GM13976 (cell line): Measurements from ENCODE around the gene SLC28A3.

ENCODE experiments used
- DNase-seq: peaks from one replicate; pipeline ENCODE4 v3.0.0; 2012; ENCODE audit warnings: low spot score
- in situ Hi-C: fragments of 300-500 bp; cut with MboI; formaldehyde crosslinking; loops from one replicate; pipeline ENCODE4 v1.12.0; 2022; ENCODE audit warnings: low sequenced_read_pairs, mixed read lengths, inconsistent platforms; ENCODE audit not compliant: unreplicated experiment
- TF ChIP-seq, protein P1 (sequence below): IDR thresholded peaks from 2 replicates; pipeline ENCODE4 v1.5.1; 2012; ENCODE audit warnings: borderline replicate concordance, mild to moderate bottlenecking; ENCODE audit not compliant: insufficient read depth; ENCODE audit errors: extremely low read depth, missing control alignments, control extremely low read depth

The SLC28A3 gene

GRCh38 chr9:84349671-84350070 lies 9.1 kb upstream of the SLC28A3 start:
- in situ Hi-C loops: no loop called here
- no peak for DNase-seq

DNA sequence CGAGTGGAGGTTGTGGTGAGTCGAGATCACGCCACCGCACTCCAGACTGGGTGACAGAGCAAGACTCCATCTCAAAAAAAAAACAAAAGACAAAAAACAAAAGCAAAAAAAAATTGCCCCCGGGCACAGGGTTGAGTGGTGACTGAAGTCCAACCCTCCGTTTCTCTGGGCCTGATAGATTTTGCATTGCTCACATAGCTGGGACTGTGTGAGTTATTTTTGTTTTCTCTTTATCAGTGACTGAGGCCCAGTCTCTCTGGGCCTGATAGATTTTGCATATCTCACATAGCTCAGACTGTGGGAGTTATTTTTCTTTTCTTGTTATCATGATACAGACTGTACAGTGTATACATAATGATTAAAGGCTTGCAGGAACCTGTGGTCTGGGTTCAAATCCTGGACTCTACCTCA lies 2.6 kb upstream of the SLC28A3 start:
- no peak for DNase-seq
- in situ Hi-C loops: no loop called here
- TF ChIP-seq, protein P1, sequence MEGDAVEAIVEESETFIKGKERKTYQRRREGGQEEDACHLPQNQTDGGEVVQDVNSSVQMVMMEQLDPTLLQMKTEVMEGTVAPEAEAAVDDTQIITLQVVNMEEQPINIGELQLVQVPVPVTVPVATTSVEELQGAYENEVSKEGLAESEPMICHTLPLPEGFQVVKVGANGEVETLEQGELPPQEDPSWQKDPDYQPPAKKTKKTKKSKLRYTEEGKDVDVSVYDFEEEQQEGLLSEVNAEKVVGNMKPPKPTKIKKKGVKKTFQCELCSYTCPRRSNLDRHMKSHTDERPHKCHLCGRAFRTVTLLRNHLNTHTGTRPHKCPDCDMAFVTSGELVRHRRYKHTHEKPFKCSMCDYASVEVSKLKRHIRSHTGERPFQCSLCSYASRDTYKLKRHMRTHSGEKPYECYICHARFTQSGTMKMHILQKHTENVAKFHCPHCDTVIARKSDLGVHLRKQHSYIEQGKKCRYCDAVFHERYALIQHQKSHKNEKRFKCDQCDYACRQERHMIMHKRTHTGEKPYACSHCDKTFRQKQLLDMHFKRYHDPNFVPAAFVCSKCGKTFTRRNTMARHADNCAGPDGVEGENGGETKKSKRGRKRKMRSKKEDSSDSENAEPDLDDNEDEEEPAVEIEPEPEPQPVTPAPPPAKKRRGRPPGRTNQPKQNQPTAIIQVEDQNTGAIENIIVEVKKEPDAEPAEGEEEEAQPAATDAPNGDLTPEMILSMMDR: no peak

More at GRCh38 chr9:84349671-84350070, 9.1 kb upstream of the SLC28A3 start:
- TF ChIP-seq, protein P1: no peak

DNA sequence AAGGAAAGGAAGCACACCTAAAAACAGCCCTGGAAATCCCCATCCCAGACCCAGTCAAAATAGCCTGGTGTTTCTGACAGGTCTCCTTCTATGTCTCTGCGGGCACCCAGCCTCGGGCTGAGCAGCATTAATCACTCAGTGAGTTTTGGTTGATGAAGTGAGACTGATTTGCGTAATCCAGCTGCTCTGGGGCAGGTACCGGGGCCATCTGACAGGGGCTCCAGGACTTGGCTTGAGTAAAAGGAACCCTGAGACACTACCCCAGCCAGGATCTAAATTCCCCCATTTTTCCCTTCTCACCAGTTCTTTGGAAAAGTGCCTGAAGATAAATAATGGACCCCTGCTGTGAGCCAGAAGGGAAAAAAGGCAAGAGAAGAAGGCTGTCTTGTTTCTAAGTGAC lies 596 bp downstream of the SLC28A3 start:
- in situ Hi-C loops: no loop called here
- no peak for DNase-seq

DNA sequence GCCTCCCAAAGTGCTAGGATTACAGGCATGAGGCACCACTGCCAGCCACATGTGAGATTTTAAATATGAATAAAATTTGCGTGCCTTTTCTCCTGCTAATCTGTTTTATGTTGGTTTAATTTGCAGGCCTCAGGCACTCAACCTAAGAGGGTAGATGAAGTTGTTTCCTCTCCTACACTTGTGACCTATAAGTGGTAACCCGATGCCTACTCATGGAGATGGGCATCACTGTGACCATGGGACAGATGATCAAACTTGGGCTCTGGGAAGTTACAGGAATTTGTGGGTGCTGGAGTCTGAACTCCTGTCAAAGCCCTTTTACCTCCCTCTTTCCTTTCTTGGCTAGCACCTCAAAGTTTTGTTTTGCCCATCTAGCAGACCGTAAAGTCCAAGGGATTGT lies 1.1 kb downstream of the SLC28A3 start:
- no peak for DNase-seq
- TF ChIP-seq, protein P1: no peak
- in situ Hi-C loops: no loop called here

More for the DNA sequence above, 596 bp downstream of the SLC28A3 start:
- TF ChIP-seq, protein P1: no peak

DNA sequence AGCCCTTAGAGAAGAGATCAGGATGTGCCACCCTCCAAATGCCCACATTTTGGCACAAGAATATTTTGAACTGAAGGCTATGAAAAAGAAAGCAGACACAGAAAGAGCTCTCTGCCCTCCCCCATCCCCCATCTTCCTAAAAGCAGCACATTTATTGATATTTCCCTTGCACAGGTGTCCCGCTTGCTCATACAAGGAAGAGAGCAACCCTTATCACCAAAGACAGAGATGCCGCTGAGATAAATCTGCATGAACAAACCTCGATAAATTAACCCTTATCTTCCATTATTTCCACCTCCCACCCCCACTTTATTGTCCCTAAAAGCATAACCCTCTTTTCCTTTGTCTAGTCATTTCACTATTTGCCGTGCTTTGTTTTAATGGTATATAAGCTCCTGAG lies 1.8 kb downstream of the SLC28A3 start:
- TF ChIP-seq, protein P1: no peak
- DNase-seq: no peak
- in situ Hi-C loops: no loop called here

DNA sequence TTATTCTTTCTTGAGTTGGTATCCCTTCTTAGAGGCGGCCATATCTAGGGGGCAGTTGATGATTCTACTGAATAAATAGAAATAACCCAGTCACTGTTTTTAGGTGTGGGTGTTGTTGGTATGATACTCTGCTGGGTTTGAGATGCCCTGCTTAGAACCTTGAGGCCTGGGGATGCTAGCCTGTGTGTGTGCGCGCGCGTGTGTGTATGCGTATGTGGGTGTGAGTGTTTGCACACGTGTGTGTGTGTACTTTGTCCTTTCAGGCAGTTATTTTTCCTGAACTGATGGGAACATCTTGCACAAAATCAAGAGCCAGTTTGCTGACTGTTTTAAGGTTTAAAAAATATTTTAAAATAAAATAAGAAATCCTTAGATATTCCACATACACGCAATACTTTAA lies 3.3 kb downstream of the SLC28A3 start:
- TF ChIP-seq, protein P1: no peak
- DNase-seq: no peak
- in situ Hi-C loops: no loop called here
